Left kidney (tissue), 8 donors: ENCODE results near the gene ADGRG7. TPM values are rescaled to one million over a fixed set of nuclear protein-coding genes. Genes with fewer than 3 reads are reported as not detected.
"Not testable (repeated sequence)": the region's sequence is repeated elsewhere in the genome, so short reads cannot be mapped to it uniquely, and the experiment has no call there.

Experiments used
- DNase-seq: peaks from one replicate; pipeline ENCODE4 v3.0.0-alpha.2; 2013
- long read RNA-seq, 8 donors: transcript quantifications; one replicate each; lab custom pipeline, GENCODE V29; 2026
- polyA plus RNA-seq: library from polyadenylated mRNA; unstranded; fragments of 120-200 nt; gene quantifications from one replicate; pipeline ENCODE4 v1.2.1, GENCODE V29; 2013; ENCODE audit not compliant: insufficient read length

Gene ADGRG7, protein sequence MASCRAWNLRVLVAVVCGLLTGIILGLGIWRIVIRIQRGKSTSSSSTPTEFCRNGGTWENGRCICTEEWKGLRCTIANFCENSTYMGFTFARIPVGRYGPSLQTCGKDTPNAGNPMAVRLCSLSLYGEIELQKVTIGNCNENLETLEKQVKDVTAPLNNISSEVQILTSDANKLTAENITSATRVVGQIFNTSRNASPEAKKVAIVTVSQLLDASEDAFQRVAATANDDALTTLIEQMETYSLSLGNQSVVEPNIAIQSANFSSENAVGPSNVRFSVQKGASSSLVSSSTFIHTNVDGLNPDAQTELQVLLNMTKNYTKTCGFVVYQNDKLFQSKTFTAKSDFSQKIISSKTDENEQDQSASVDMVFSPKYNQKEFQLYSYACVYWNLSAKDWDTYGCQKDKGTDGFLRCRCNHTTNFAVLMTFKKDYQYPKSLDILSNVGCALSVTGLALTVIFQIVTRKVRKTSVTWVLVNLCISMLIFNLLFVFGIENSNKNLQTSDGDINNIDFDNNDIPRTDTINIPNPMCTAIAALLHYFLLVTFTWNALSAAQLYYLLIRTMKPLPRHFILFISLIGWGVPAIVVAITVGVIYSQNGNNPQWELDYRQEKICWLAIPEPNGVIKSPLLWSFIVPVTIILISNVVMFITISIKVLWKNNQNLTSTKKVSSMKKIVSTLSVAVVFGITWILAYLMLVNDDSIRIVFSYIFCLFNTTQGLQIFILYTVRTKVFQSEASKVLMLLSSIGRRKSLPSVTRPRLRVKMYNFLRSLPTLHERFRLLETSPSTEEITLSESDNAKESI
- polyA plus RNA-seq: not detected
- long read RNA-seq, donor 1: 0 reads
- long read RNA-seq, donor 2: 0 reads
- long read RNA-seq, donor 3, partial matches to known transcripts: 0 of 1 reads
- long read RNA-seq, donor 3, other reads (novel, unspliced or antisense): 0 of 1 reads
- long read RNA-seq, donor 4: 0 reads
- long read RNA-seq, donor 5: 0 reads
- long read RNA-seq, donor 6: 0 reads
- long read RNA-seq, donor 7: 0 reads
- long read RNA-seq, donor 8: 0 reads

DNA sequence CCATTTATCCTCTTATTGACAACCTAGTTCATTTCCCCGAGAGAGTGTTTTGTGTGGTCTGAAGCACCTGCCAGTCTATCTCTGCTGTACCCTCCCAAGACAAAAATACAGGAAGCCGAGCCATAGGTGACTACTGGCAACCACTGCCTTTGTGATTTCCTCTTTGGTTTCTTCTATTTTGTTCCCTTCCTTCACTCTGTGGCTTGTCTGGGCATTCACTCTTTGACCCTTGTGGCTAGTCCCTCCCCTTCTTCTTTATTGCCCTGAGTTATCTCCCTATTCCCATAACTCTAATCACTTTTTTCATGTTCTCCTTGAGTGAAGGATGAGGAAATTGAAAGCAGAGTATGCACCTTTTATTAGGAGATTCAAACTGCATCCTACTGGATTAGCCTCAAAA is at the start of gene ADGRG7:
Gene ADGRG7 (plus strand): TSS at position 297 of the 400 bp plus-strand sequence. CDS start 256 bp downstream, outside the sequence.
- DNase-seq: no peak

DNA sequence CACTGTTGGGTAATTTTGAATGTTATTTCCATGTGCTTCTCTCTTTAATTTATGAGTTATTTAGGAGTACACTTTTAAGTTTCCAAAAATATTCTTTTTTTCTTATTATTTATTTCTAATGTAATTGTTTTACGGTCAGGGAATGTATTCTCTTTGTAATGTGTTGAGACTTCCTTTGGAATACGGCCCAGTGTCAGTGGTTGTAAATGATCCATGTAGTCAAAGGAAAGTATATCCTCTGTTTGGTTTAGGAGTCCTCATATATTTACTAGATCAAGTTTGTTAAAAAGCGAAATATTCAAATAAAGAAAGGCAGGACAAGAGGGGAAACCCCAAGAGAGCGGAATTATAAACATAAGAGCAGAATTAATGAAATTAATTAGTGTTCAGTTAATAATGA is 49.0 kb upstream of the ADGRG7 start:
- no peak for DNase-seq

DNA sequence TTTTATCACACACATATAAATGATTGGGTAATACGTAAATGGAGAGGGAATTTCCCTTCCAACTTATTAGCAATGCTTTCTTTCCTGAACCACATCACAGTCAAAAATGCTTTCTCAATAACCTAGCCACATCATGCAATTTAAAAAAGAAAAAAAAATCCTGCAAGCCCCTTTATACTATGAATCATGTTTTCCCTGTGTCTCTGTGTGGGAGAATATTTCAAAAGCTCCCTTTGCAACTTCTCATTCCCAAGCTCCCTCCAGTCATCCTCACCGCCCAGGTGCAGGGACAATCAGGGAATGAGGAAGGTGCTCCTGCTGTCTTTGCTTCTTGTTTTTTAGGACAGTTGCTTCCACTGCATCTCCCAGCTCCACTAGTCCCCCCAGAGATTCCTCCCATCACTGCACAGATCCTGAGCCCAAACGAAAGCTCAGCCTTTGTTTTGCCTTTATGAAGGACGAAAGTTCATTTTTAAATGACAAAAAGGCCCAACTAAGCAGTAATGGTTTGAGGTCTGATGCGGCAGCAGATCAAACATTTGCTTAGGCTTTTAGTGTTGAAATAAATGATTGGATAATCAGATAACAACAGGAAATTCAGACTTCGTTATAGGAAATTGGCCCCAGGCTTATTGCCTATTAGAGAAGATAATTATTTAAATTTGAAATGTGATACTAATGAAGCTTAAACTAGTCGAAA is 47.8 kb upstream of the ADGRG7 start:
- no peak for DNase-seq

DNA sequence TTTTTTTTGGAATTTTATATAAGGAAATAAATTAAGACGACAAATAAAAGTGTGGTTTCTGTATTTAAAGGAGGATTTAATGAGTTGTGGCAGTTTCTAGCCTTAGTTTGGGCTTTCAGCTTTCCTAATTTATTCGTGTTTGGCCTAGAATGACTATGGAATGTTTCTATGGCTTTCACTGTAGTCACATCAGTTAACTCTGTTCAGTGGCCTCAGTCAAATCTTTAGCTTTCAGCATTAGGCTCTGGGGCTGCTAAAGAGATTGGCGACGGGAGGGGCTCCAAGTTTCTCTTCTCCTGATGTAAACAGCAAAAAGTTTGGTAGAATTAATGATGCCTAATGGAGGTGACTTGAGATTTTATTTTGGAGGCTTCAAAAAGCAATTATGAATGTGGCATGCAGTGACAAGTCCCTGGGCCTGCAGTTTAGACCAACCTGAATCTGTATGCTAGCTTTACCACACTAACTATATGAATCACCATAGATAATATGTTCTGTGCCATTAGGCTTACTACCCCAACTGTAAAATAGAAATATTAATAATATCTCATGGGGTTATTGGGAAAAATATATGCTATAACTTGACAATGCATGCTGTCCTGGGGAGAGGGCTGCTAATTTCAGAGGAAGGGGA is 47.1 kb upstream of the ADGRG7 start:
- DNase-seq: no peak

DNA sequence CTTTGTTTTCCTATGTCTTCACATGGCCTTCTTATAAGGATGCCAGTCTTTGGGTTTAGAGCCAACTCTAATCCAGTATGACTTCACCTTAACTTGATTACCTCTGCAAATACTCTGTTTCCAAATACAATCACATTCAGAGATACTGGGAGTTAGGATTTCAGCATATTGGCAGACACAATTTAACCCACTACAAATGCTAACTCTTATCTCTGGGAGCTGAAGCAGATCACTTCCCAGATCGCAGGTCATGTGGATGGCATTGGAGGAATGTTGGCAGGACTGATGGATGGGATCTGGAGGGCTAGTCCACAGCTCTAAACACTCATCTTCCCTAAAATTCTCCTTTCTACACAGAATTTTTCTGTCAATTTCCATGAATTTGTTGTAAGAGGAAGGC is 46.2 kb upstream of the ADGRG7 start:
- no peak for DNase-seq

DNA sequence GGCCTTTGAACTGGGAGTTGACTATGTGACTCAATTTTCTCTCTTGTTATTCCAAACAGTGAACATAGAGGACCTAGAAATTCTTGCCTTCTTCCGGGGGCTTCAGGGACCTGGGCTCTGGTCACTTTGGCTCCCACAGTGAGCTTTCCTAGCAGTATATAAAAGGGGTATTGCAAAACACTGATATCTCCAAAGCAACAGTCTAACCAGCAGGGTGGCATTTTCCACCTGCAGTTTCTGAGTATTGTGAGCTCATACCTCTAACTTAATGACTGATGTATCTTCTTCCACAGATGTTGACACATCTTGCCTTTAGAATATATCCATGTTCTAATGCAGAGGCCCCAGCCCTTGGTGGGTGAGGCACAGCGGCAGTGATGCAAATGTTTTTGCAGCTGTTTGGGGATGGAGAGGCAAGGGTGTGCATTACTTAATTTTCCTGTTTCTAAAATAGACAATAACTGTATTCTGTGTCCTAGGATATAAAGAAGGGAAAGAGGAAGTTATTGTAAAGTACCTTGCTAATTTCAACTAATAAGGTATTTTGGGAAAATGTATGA is 45.7 kb upstream of the ADGRG7 start:
- DNase-seq: no peak

DNA sequence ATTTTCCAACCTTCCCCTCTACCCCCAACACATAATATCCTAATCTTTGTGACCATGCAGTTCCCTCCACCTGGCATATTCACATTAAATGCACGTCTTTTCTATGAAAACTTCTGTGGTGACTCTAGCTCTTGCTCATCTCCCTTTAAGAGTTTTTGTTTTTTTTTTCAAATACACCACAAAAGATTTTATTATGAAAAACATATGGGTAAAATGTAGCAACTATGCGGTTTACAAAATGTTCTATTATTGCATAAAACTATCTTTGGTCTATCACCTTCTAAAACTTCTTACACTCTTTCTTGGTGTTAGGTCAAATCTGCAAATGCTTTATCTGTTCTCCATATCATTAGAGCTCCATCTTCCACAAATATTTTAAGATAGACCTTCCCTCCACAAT is 38.6 kb upstream of the ADGRG7 start:
- DNase-seq: no peak

DNA sequence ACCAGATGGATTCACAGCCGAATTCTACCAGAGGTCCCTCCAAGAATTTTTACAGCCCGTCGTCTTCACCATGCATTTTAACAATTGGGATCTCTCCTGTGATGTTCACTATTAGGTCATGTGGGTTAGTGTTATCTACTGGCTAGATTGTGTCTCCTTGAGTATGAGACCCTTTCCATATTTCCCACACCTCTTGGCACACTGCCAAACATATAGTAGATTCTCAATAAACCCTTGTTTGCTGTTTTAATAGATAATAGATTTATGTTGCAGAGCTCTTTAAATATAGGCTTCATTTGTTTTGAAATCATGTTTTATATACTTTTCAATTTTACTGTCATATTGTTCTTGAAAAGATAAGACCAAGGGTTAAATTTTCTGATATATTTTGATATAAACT is 34.9 kb upstream of the ADGRG7 start:
- no peak for DNase-seq

DNA sequence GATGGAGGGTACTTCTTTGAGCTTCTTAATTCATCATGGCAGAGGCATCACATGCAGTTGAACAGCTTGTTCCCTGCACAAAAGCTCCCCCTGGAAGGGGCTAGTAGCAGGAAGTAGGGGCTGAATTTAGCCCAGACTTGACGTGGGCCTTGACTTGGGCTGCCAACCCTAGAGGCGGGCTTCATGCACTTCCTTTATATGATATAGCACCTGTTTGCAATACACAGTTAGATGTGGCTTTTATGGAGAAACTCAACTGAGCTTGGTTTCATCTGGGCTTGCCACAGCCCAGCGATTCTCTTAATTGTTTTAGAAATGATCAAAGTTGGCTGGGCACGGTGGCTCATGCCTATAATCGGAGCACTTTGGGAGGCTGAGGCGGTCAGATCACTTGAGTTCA is 33.7 kb upstream of the ADGRG7 start:
- no peak for DNase-seq

DNA sequence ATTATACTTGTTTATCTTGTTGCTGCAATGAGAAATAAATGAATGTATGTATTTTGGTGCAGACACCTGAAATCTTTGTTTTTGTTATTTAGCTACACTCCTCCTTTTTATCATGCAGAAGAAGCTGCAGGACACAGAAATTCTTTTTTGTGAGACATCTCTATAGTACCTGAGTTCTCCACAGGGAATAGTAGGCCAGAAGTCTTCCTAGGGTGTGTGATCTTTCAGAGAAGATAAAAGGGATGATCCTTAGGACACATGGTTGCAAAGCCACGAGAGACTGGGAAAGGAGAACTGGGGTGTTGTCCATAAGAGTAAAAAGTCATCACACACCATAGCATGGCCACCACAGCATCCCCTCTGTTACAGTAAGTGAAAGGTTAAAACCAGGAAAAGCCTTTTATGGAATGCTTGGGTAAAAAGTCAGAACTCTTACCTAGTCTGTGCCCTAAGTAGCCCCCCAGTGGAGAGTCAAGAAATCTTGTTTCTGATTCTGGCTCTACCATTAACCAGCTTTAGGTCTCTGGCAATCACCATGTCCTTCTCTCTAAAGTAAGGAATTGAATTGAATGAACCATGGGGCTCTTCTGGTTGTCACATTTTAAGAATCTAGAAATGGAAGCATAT is 31.9 kb upstream of the ADGRG7 start:
- DNase-seq: no peak

DNA sequence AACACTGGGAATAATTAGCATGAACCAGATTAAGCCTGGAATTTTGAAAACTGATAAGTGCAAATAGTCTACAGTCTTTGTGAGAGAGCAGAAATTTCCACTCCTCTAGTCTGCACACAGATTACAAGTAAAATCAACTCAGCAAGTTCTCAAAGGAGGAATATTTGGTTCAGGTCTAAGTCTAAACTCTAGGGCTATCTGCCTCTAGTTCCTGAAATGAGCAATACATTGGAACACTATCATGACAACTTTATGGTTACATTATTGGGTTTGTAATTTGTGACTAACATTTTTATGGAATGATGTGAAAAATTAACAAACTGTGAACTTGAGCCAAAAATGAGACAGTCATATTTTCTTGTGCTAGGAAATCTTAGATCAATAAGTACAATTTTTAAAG is 30.8 kb upstream of the ADGRG7 start:
- no peak for DNase-seq

DNA sequence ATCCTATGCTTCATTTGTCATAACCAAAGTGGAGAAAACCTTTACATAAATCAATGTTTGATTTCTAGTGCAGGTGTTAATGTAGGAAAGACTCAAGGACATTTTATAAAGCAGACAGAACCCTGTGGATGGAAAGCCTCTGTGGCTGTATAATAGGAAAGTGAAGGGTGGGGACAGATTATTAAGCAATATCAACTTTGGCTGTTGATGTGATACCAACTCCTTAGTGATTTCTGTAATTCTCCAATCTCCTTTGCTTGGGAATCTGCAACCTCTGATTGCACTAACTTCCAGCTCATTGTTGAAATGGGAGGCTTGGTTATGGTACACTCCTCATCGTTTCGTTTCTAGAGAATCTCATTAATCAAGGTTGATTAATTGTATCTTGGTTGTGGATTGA is 29.3 kb upstream of the ADGRG7 start:
- no peak for DNase-seq

DNA sequence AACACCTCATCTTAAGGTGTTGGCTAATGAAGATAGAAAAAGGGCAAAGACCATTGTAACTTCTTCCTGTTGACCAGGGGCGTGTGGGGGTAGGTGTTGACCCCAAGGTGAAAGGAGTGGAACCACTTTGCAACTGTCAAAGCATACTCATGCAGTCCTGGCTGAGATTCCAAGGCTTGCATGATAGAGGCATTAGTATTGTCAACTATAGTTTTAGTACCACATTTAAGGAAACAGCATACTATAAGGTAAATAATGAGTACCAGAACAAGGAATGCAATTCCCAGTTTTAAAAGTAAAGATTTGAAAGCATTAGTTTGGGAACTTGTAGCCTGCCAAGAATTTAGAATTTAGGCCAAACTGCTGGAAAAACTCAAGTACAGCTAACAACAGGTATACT is 27.8 kb upstream of the ADGRG7 start:
- DNase-seq: no peak

DNA sequence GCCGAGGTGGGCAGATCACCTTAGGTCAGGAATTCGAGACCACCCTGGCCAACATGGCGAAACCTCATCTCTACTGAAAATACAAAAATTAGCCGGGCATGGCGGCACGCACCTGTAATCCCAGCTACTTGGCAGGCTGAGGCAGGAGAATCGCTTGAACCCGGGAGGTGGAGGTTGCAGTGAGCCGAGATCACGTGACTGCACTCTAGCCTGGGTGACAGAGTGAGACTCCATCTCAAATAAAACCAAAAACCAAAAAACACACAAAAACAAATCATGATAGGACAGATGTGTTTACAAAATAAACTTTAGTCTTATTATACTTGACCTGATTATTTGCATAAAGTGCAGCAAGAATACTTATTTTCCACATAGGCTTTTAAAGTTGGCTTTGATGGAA is 27.2 kb upstream of the ADGRG7 start:
- DNase-seq: not testable (repeated sequence)

DNA sequence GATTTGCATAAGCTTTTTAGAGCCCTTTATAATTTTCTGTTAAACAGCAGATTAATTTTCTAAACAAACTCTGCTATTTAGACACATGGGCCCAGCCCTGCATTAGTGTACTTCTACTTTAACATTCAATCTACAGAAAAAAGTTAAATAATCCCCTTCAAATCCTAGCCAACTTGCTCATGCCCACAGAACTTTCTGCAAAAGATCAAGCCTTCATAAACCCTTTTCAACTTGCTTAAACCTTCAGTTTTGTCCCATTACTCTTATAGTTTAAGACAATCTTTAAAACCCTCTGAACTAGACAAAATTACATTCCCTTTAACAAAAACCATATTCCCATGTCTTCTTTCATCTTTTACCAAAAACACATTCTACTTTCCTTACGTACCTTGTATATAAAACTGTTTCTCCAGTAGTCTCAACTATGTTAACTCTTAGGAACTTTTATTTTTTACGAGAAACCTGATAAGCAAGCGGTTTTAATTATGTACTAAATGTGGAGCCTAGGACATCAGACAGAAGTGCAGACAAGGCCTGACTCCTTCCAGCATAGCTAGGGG is 25.2 kb upstream of the ADGRG7 start:
- DNase-seq: no peak

DNA sequence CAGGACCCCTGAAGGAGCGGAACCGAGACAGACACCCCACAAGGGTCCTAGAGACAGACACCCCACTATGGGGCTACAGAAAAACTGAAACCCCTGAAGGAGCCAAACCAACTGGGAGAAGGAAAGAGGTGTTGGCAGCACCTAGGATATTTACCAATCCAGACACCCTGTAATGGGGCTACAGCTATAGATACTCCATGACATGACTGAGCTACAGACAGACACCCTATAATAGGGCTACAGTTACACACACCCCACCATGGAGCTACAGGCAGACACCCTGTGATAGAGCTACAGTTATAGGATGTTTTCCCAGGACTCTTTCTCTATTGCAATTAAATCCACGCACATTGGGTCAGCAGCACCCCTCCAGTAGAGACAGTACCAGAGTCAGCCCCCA is 22.6 kb upstream of the ADGRG7 start:
- DNase-seq: no peak

DNA sequence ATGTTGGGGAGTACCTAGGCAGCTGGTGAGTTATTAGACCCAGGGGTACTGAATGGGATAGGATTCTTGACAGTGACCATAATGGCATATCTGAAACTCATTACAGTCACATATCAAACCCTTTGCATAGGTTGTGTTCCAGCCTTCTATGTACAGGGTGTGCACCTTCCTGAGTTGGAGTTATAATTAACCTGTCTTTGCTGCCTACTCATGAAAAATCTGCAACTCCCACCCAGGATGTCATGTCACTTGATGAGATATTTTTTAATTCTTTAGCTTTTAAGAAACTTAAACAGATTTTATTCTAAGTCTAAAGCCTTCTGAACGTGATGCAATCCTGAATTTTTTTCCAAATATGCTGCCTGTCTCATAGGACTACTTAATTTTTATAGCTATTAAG is 21.1 kb upstream of the ADGRG7 start:
- no peak for DNase-seq

DNA sequence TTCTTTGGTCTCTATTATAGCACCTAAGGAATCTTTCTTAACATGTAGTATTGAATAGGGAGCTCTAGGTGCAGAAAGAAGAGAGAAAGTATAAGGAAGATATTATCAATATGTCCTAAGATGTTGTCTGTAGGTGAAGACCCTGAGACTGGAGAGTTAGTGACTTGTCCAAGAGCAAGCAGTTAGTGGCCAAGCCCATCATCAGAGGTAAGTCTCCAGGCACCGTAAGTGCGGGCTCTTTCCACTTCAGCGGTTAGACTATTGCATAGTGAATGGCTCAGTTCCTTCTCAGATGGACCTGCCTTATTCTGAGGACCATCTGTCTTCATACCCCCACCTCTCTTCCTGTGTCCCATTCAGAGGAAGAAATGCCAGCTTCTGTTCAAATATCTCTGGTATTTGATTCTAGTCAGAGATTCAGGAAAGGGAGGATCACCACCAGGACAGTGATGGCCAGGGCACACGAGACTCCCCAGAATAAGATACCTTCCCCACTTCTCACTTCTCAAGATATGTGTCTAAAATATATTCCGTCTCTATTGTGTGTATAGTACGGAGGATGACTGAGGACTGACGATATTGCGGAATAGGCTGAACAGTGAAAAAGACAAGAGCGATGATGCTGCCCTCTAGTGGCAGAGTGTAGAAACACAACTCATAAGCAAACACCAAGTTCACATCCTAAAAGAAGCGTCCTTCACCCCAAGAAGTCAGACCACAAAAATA is 19.1 kb upstream of the ADGRG7 start:
- DNase-seq: peak; percentile 77

DNA sequence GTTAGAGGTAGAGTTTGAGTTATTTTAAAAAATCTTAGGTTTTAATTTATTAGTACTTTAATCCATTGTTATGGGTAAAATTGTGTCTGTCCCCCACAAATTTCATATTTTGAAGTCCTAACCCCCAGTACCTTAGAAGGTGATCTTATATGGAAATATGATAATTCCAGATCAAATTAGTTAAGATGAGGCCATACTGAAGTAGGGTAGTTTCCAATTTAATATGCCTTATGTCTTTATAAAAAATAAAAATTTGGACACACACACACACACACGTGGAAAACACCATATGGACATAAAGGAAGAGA is 18.6 kb upstream of the ADGRG7 start:
- no peak for DNase-seq

DNA sequence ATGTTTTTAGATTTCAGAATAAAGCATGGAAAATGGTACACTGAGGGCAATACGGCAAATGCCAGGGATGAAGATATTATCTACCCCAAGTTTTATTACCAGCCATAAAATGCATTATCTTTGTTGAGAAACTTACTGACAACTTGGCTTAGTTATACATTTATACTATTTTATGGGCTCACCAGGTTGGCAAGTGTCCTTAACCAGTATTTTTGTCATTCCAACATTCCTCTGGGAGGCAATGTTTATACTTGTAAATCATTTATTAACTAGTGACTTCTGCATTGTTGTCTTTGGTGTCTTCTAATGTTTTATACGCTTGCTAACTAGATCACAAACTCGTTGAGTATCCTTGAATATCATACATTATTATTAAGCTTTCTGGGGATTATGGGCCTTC is 18.0 kb upstream of the ADGRG7 start:
- DNase-seq: no peak
